GM11168 (cell line): ENCODE results near the gene PRKCE.
"Not testable (repeated sequence)": the region's sequence is repeated elsewhere in the genome, so short reads cannot be mapped to it uniquely, and the experiment has no call there.

Experiments
- in situ Hi-C: fragments of 300-500 bp; cut with MboI; formaldehyde crosslinking; loops from one replicate; pipeline ENCODE4 v1.12.0; 2022; ENCODE audit warnings: low sequenced_read_pairs; ENCODE audit not compliant: unreplicated experiment

Gene PRKCE

GRCh38 chr2:46198966-46199365 is 547.5 kb downstream of the PRKCE start:
- in situ Hi-C loops, result no loop called here

- in situ Hi-C loops, result no loop called here
Observed at GRCh38 chr2:46200100-46200690, 548.7 kb downstream of the PRKCE start.

GRCh38 chr2:46200861-46201605 is 549.6 kb downstream of the PRKCE start:
- in situ Hi-C loops, result no loop called here

GRCh38 chr2:46202453-46202852 is 551.0 kb downstream of the PRKCE start:
- in situ Hi-C loops, result no loop called here

GRCh38 chr2:46202987-46203386 is 551.5 kb downstream of the PRKCE start:
- in situ Hi-C loops, result no loop called here

GRCh38 chr2:46203636-46204035 is 552.2 kb downstream of the PRKCE start:
- in situ Hi-C loops, result not testable (repeated sequence)

GRCh38 chr2:46207591-46207990 is 556.1 kb downstream of the PRKCE start:
- in situ Hi-C loops, result no loop called here

- in situ Hi-C loops, result no loop called here
Observed at GRCh38 chr2:46208766-46209165, 557.3 kb downstream of the PRKCE start.

- in situ Hi-C loops, result no loop called here
Observed at GRCh38 chr2:46210063-46210462, 558.6 kb downstream of the PRKCE start.

GRCh38 chr2:46211461-46211860 is 560.0 kb downstream of the PRKCE start:
- in situ Hi-C loops, result no loop called here

- in situ Hi-C loops, result no loop called here
Observed at GRCh38 chr2:46213906-46214305, 562.4 kb downstream of the PRKCE start.

- in situ Hi-C loops, result no loop called here
Observed at GRCh38 chr2:46216213-46216612, 564.7 kb downstream of the PRKCE start.

GRCh38 chr2:46223514-46223913 is 572.0 kb downstream of the PRKCE start:
- in situ Hi-C loops, result not testable (repeated sequence)

- in situ Hi-C loops, result no loop called here
Observed at GRCh38 chr2:46225150-46225625, 573.7 kb downstream of the PRKCE start.

- in situ Hi-C loops, result no loop called here
Observed at GRCh38 chr2:46225730-46226129, 574.3 kb downstream of the PRKCE start.

GRCh38 chr2:46226620-46227019 is 575.1 kb downstream of the PRKCE start:
- in situ Hi-C loops, result no loop called here

- in situ Hi-C loops, result no loop called here
Observed at GRCh38 chr2:46227022-46227421, 575.5 kb downstream of the PRKCE start.

- in situ Hi-C loops, result no loop called here
Observed at GRCh38 chr2:46227674-46228289, 576.3 kb downstream of the PRKCE start.

- in situ Hi-C loops, result no loop called here
Observed at GRCh38 chr2:46229134-46230063, 577.9 kb downstream of the PRKCE start.

GRCh38 chr2:46230115-46230571 is 578.7 kb downstream of the PRKCE start:
- in situ Hi-C loops, result no loop called here
